GM19035 (cell line): ENCODE measurements around the gene GFY.

ENCODE experiments used
- ATAC-seq: cut with Tn5 transposase; IDR thresholded peaks from one replicate; pipeline ENCODE4 v1.9.1; 2021; ENCODE audit not compliant: unreplicated experiment

The GFY gene

GRCh38 chr19:49425178-49425577 is at the start of gene GFY:
Gene GFY, plus strand, starts transcription at chr19:49425388. Its CDS starts 1,043 bp downstream, at chr19:49426431.
- ATAC-seq = no peak

- no peak for ATAC-seq
Measured at GRCh38 chr19:49378512-49378911, 46.7 kb upstream of the GFY start.

GRCh38 chr19:49380391-49380790 is 44.8 kb upstream of the GFY start:
- no peak for ATAC-seq

GRCh38 chr19:49382639-49383038 is 42.5 kb upstream of the GFY start:
- ATAC-seq = no peak

GRCh38 chr19:49383599-49383998 is 41.6 kb upstream of the GFY start:
- no peak for ATAC-seq

- ATAC-seq = peak; percentile 65
Measured at GRCh38 chr19:49387936-49388372, 37.2 kb upstream of the GFY start, which contains the start of gene KASH5. Gene KASH5, plus strand, starts transcription at chr19:49388249. Its CDS starts 2,635 bp downstream, at chr19:49390884.

GRCh38 chr19:49389406-49389805 is 35.8 kb upstream of the GFY start:
- ATAC-seq = no peak

- no peak for ATAC-seq
Measured at GRCh38 chr19:49390131-49390928, 34.9 kb upstream of the GFY start.

GRCh38 chr19:49390929-49391359 is 34.2 kb upstream of the GFY start:
- no peak for ATAC-seq

GRCh38 chr19:49391581-49392399 is 33.4 kb upstream of the GFY start:
- ATAC-seq = no peak

- no peak for ATAC-seq
Measured at GRCh38 chr19:49393881-49394280, 31.3 kb upstream of the GFY start.

GRCh38 chr19:49395581-49396407 is 29.4 kb upstream of the GFY start:
- ATAC-seq = no peak

GRCh38 chr19:49396738-49397505 is 28.3 kb upstream of the GFY start:
- ATAC-seq = no peak

GRCh38 chr19:49398001-49398615 is 27.1 kb upstream of the GFY start:
- no peak for ATAC-seq

GRCh38 chr19:49398931-49399330 is 26.3 kb upstream of the GFY start:
- no peak for ATAC-seq

GRCh38 chr19:49400029-49400428 is 25.2 kb upstream of the GFY start:
- ATAC-seq = no peak

- ATAC-seq = no peak
Measured at GRCh38 chr19:49403404-49404187, 21.6 kb upstream of the GFY start.

GRCh38 chr19:49407079-49407478 is 18.1 kb upstream of the GFY start:
- no peak for ATAC-seq

- no peak for ATAC-seq
Measured at GRCh38 chr19:49407482-49408015, 17.6 kb upstream of the GFY start.
